ENCODE results near the gene HDAC5.

The HDAC5 gene

GRCh38 chr17:44088254-44088653 lies 35.2 kb downstream of the HDAC5 start:
- Histone ChIP-seq H3K4me2 (ENCODE audit: insufficient read depth, low read length) (no peak overlapping the region), H4K20me1 (ENCODE audit: insufficient read depth, low read length) (0 out of 2 replicates have a peak, but pooled peaks cover 5% of the 10 kb centered on the region), H3K36me3 (ENCODE audit: insufficient read depth, low read length) (no peaks in the 10 kb centered on the region), H3K9ac (ENCODE audit: low read depth, low read length) (no peak overlapping the region), H3K27me3 (ENCODE audit: insufficient read depth, low read length, poor library complexity) (no peaks in the 10 kb centered on the region), H3K9me3 (ENCODE audit: insufficient read depth, low read length, severe bottlenecking) (no peaks in the 10 kb centered on the region), H3K4me3 (ENCODE audit: low read depth in 1 of 2, low read length in 2 of 2) (no peak overlapping the region), H2AFZ (ENCODE audit: low read depth, low read length) (no peak overlapping the region), H3K27ac (ENCODE audit: low read length) (no peak overlapping the region), H3K4me1 (ENCODE audit: insufficient read depth, low read length) (no peaks in the 10 kb centered on the region), H3K79me2 (ENCODE audit: insufficient read depth, low read length) (no peaks in the 10 kb centered on the region)
- DNase-seq (no peak), ATAC-seq (ENCODE audit: insufficient read depth, low read depth) (no peak)
- TF ChIP-seq CTCF (IDR thresholded peaks at IDR 0.05; ENCODE audit: borderline replicate concordance, extremely low read depth, low read length, poor library complexity, severe bottlenecking) (no peak), EZH2 (IDR thresholded peaks at IDR 0.05; ENCODE audit: borderline replicate concordance, low read depth, low read length, severe bottlenecking) (no peak)

GRCh38 chr17:44087319-44087718 lies 36.1 kb downstream of the HDAC5 start:
- Histone ChIP-seq H3K4me2 (ENCODE audit: insufficient read depth, low read length) (no peak overlapping the region), H3K4me3 (ENCODE audit: low read depth in 1 of 2, low read length in 2 of 2) (no peak overlapping the region), H3K9me3 (ENCODE audit: insufficient read depth, low read length, severe bottlenecking) (no peaks in the 10 kb centered on the region), H3K79me2 (ENCODE audit: insufficient read depth, low read length) (no peaks in the 10 kb centered on the region), H3K27ac (ENCODE audit: low read length) (no peak overlapping the region), H3K9ac (ENCODE audit: low read depth, low read length) (no peak overlapping the region), H3K4me1 (ENCODE audit: insufficient read depth, low read length) (no peaks in the 10 kb centered on the region), H3K36me3 (ENCODE audit: insufficient read depth, low read length) (no peaks in the 10 kb centered on the region), H4K20me1 (ENCODE audit: insufficient read depth, low read length) (0 out of 2 replicates have a peak, but pooled peaks cover 5% of the 10 kb centered on the region), H2AFZ (ENCODE audit: low read depth, low read length) (no peak overlapping the region), H3K27me3 (ENCODE audit: insufficient read depth, low read length, poor library complexity) (no peaks in the 10 kb centered on the region)
- no peak for DNase-seq
- TF ChIP-seq EZH2 (IDR thresholded peaks at IDR 0.05; ENCODE audit: borderline replicate concordance, low read depth, low read length, severe bottlenecking), result no peak
- no peak for TF ChIP-seq CTCF (IDR thresholded peaks at IDR 0.05; ENCODE audit: borderline replicate concordance, extremely low read depth, low read length, poor library complexity, severe bottlenecking)
- ATAC-seq (ENCODE audit: insufficient read depth, low read depth), result no peak

GRCh38 chr17:44086364-44087311 lies 36.8 kb downstream of the HDAC5 start:
- ATAC-seq (ENCODE audit: insufficient read depth, low read depth) (peak; percentile 61), DNase-seq (peak; percentile 29)
- Histone ChIP-seq H3K9me3 (ENCODE audit: insufficient read depth, low read length, severe bottlenecking) (no peaks in the 10 kb centered on the region), H3K9ac (ENCODE audit: low read depth, low read length) (no peak overlapping the region), H3K4me3 (ENCODE audit: low read depth in 1 of 2, low read length in 2 of 2) (no peak overlapping the region), H3K36me3 (ENCODE audit: insufficient read depth, low read length) (no peaks in the 10 kb centered on the region), H3K79me2 (ENCODE audit: insufficient read depth, low read length) (no peaks in the 10 kb centered on the region), H3K27me3 (ENCODE audit: insufficient read depth, low read length, poor library complexity) (no peaks in the 10 kb centered on the region), H4K20me1 (ENCODE audit: insufficient read depth, low read length) (0 out of 2 replicates have a peak, but pooled peaks cover 5% of the 10 kb centered on the region), H3K27ac (ENCODE audit: low read length) (no peak overlapping the region), H3K4me1 (ENCODE audit: insufficient read depth, low read length) (no peaks in the 10 kb centered on the region), H2AFZ (ENCODE audit: low read depth, low read length) (no peak overlapping the region), H3K4me2 (ENCODE audit: insufficient read depth, low read length) (no peak overlapping the region)
- no peak for TF ChIP-seq EZH2 (IDR thresholded peaks at IDR 0.05; ENCODE audit: borderline replicate concordance, low read depth, low read length, severe bottlenecking)
- TF ChIP-seq CTCF (IDR thresholded peaks at IDR 0.05; ENCODE audit: borderline replicate concordance, extremely low read depth, low read length, poor library complexity, severe bottlenecking), result no peak

All from DND-41 (cell line).